22Rv1 (cell line): ENCODE results near the gene DSCAM.

ENCODE experiments used
- ZFX ChIP-seq: fragments of 450-650 bp; IDR thresholded peaks from 2 replicates; pipeline ENCODE4 v1.6.1; 2017; ENCODE audit warnings: antibody characterized with exemption, borderline replicate concordance
- TF ChIP-seq, protein P1 (sequence below): fragments of 450-650 bp; IDR thresholded peaks from 2 replicates; pipeline ENCODE4 v1.5.1; 2017; ENCODE audit warnings: mild to moderate bottlenecking

DNA sequence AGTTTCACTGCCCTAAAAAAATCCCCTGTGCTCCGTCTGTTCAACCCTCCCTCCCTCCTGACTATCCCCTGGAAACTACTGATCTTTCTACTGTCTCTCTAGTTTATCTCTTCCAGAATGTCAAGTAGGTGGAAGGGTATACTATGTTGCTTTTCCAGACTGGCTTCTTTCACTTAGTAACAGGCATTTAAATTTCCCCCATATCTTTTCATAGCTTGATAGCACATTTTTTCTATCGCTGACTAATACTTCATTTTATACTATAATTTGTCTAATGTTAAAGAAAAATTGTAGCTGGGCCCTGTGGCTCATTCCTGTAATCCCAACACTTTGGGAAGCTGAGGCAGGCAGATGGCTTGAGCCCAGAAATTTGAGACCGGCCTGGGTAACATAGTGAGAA, 142.8 kb downstream of the DSCAM start:
- TF ChIP-seq, protein P1, sequence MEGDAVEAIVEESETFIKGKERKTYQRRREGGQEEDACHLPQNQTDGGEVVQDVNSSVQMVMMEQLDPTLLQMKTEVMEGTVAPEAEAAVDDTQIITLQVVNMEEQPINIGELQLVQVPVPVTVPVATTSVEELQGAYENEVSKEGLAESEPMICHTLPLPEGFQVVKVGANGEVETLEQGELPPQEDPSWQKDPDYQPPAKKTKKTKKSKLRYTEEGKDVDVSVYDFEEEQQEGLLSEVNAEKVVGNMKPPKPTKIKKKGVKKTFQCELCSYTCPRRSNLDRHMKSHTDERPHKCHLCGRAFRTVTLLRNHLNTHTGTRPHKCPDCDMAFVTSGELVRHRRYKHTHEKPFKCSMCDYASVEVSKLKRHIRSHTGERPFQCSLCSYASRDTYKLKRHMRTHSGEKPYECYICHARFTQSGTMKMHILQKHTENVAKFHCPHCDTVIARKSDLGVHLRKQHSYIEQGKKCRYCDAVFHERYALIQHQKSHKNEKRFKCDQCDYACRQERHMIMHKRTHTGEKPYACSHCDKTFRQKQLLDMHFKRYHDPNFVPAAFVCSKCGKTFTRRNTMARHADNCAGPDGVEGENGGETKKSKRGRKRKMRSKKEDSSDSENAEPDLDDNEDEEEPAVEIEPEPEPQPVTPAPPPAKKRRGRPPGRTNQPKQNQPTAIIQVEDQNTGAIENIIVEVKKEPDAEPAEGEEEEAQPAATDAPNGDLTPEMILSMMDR = no peak
- no peak for TF ChIP-seq ZFX
